Measurements from ENCODE around the gene CAST.

CAST gene

GRCh38 chr5:96652769-96653454 is 9.3 kb upstream of the CAST start:
- DNase-seq (no peak), ATAC-seq (ENCODE audit: insufficient read depth, low read depth) (no peak)
- no peaks in the 10 kb centered on the region for H3K9me3 ChIP-seq (ENCODE audit: insufficient read depth, low read length, severe bottlenecking)
- H3K27ac ChIP-seq (ENCODE audit: low read length), result no peak overlapping the region
- H3K36me3 ChIP-seq (ENCODE audit: insufficient read depth, low read length), result no peaks in the 10 kb centered on the region
- H3K27me3 ChIP-seq (ENCODE audit: insufficient read depth, low read length, poor library complexity), result peaks cover 17% of the 10 kb centered on the region
- H3K4me1 ChIP-seq (ENCODE audit: insufficient read depth, low read length), result no peaks in the 10 kb centered on the region
- no peak overlapping the region for H3K9ac ChIP-seq (ENCODE audit: low read depth, low read length)
- TF ChIP-seq EZH2 (IDR thresholded peaks at IDR 0.05; ENCODE audit: borderline replicate concordance, low read depth, low read length, severe bottlenecking) (no peak), CTCF (IDR thresholded peaks at IDR 0.05; ENCODE audit: borderline replicate concordance, extremely low read depth, low read length, poor library complexity, severe bottlenecking) (no peak)
- H3K4me2 ChIP-seq (ENCODE audit: insufficient read depth, low read length), result no peak overlapping the region
- H3K4me3 ChIP-seq (ENCODE audit: low read depth in 1 of 2, low read length in 2 of 2), result no peak overlapping the region
- no peak overlapping the region for H2AFZ ChIP-seq (ENCODE audit: low read depth, low read length)
- no peaks in the 10 kb centered on the region for H4K20me1 ChIP-seq (ENCODE audit: insufficient read depth, low read length)
- H3K79me2 ChIP-seq (ENCODE audit: insufficient read depth, low read length), result no peaks in the 10 kb centered on the region

GRCh38 chr5:96654209-96654608 is 8.0 kb upstream of the CAST start:
- no peak for ATAC-seq (ENCODE audit: insufficient read depth, low read depth)
- H3K27ac ChIP-seq (ENCODE audit: low read length), result no peak overlapping the region

GRCh38 chr5:96655085-96655484 is 7.1 kb upstream of the CAST start:
- ATAC-seq (ENCODE audit: insufficient read depth, low read depth), result no peak
- Histone ChIP-seq H3K9ac (ENCODE audit: low read depth, low read length) (no peak overlapping the region), H3K36me3 (ENCODE audit: insufficient read depth, low read length) (no peaks in the 10 kb centered on the region), H3K4me2 (ENCODE audit: insufficient read depth, low read length) (no peak overlapping the region), H3K4me1 (ENCODE audit: insufficient read depth, low read length) (no peaks in the 10 kb centered on the region), H3K79me2 (ENCODE audit: insufficient read depth, low read length) (no peaks in the 10 kb centered on the region), H3K27ac (ENCODE audit: low read length) (no peak overlapping the region), H3K27me3 (ENCODE audit: insufficient read depth, low read length, poor library complexity) (peaks cover 20% of the 10 kb centered on the region), H3K4me3 (ENCODE audit: low read depth in 1 of 2, low read length in 2 of 2) (no peak overlapping the region), H4K20me1 (ENCODE audit: insufficient read depth, low read length) (no peaks in the 10 kb centered on the region), H2AFZ (ENCODE audit: low read depth, low read length) (no peak overlapping the region), H3K9me3 (ENCODE audit: insufficient read depth, low read length, severe bottlenecking) (no peaks in the 10 kb centered on the region)
- no peak for DNase-seq
- TF ChIP-seq CTCF (IDR thresholded peaks at IDR 0.05; ENCODE audit: borderline replicate concordance, extremely low read depth, low read length, poor library complexity, severe bottlenecking) (no peak), EZH2 (IDR thresholded peaks at IDR 0.05; ENCODE audit: borderline replicate concordance, low read depth, low read length, severe bottlenecking) (no peak)

More at GRCh38 chr5:96654209-96654608, 8.0 kb upstream of the CAST start:
- Histone ChIP-seq H3K4me3 (ENCODE audit: low read depth in 1 of 2, low read length in 2 of 2) (no peak overlapping the region), H3K4me2 (ENCODE audit: insufficient read depth, low read length) (no peak overlapping the region), H3K27me3 (ENCODE audit: insufficient read depth, low read length, poor library complexity) (peaks cover 17% of the 10 kb centered on the region), H3K9ac (ENCODE audit: low read depth, low read length) (no peak overlapping the region), H2AFZ (ENCODE audit: low read depth, low read length) (no peak overlapping the region), H3K9me3 (ENCODE audit: insufficient read depth, low read length, severe bottlenecking) (no peaks in the 10 kb centered on the region), H3K79me2 (ENCODE audit: insufficient read depth, low read length) (no peaks in the 10 kb centered on the region), H3K4me1 (ENCODE audit: insufficient read depth, low read length) (no peaks in the 10 kb centered on the region), H3K36me3 (ENCODE audit: insufficient read depth, low read length) (no peaks in the 10 kb centered on the region), H4K20me1 (ENCODE audit: insufficient read depth, low read length) (no peaks in the 10 kb centered on the region)
- TF ChIP-seq CTCF (IDR thresholded peaks at IDR 0.05; ENCODE audit: borderline replicate concordance, extremely low read depth, low read length, poor library complexity, severe bottlenecking) (no peak), EZH2 (IDR thresholded peaks at IDR 0.05; ENCODE audit: borderline replicate concordance, low read depth, low read length, severe bottlenecking) (no peak)
- no peak for DNase-seq

Data from DND-41 (cell line).